Right ventricle myocardium inferior (tissue), 1 donor: ENCODE data around the gene FSTL3. TPM values are rescaled to one million over a fixed set of nuclear protein-coding genes. Genes with fewer than 3 reads are reported as not detected.

Experiments used
- ATAC-seq: fragments of 200-7000 bp; cut with Tn5 transposase; one replicate; pipeline ENCODE4 v1.9.1; 2020; ENCODE audit warnings: mild to moderate bottlenecking, moderate library complexity
- DNase-seq: peaks from one replicate; pipeline ENCODE4 v3.0.0; 2021; ENCODE audit errors: missing footprints
- intact Hi-C: fragments of 100-400 bp; cut with DNase I; formaldehyde crosslinking; loops from one replicate; pipeline ENCODE4 v1.11.0; 2022
- total RNA-seq: library from RNA; stranded (reverse); fragmentation: NEBNext Ultra II Directional; extraction: Animal tissue kit (Norgen Biotek cat#: 25700); gene quantifications from one replicate; pipeline ENCODE4 v1.2.1, GENCODE V29; 2021
- donor health status: DM: no; HTN: yes; CAD: no; lungs with severe emphysema.

The FSTL3 gene
- total RNA-seq, 1 donor from 2014 or later: 37.1 TPM

DNA sequence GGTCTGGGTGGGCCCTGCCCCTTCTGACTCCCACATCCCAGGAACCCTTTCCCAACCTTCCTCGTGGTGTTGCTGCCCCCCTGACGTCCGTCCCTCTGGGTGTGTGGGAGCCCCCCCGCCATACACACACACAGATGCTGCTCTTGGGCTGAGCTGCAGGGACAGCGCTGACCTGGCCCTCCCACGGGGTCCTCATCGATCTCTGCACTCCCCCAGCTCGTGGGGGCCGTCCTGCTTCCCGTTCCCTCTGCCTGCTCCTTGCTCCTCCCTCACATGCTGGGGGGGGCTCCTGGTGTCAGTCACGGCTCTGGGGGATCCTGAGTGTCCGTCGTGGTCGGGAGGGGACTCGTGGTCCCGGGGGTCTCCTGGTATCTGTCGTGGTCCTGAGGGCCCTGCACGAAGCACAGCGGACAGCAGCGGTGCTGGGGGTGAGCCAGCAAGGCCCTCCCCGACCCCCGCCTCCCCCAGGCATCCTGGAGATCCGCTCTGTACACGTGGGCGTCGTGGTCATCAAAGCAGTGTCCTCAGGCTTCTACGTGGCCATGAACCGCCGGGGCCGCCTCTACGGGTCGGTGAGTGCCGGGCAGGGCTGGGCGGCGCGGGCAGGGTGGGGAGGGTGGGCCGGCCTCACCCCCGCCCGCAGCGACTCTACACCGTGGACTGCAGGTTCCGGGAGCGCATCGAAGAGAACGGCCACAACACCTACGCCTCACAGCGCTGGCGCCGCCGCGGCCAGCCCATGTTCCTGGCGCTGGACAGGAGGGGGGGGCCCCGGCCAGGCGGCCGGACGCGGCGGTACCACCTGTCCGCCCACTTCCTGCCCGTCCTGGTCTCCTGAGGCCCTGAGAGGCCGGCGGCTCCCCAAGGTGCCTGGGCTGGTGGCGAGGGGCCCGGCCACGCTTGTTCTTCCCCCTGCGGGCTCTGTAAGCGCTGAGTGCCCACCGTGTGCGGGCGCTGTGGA is 33.1 kb upstream of the FSTL3 start:
- DNase-seq (no peak), ATAC-seq (no peak)
- intact Hi-C loops: no loop called here

DNA sequence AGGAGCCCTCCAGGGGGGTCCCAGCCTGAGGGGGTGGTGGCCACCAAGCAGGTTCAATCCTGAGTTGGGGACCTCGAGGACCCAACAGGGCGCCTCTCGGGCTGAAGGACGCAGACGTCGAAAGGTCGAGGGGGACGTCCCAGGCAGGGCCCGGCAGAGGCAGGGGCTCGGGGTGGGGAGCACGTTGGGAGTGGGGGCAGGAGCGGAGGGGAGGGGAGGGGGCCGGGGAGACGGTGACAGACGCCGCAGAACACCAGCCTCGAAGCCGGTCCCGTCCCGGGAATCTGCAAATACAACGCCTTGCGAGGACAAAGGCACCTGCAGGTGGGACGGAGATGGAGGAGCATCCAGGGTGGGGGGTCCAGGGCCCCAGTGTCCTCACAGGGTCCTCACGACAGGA is 32.5 kb upstream of the FSTL3 start:
- intact Hi-C loops: no loop called here
- DNase-seq (no peak), ATAC-seq (no peak)

DNA sequence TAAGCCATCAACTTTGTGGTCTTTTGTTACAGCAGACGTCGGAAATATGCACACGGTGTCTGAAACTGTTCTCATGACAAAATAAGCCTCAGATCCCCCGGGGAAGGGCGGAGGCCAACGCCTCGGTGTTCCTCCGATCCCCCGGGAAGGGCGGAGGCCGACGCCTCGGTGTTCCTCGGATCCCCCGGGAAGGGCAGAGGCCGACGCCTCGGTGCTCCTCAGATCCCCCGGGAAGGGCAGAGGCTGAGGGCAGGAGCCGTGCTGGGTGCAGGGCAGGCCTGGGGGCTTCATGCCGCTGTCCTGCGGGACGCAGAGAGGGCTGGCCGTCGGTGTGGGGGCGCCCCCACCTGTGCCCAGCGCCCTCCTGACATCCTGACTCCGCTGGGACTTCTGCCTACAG is 31.8 kb upstream of the FSTL3 start:
- no peak for DNase-seq
- ATAC-seq: no peak
- intact Hi-C loops: no loop called here

DNA sequence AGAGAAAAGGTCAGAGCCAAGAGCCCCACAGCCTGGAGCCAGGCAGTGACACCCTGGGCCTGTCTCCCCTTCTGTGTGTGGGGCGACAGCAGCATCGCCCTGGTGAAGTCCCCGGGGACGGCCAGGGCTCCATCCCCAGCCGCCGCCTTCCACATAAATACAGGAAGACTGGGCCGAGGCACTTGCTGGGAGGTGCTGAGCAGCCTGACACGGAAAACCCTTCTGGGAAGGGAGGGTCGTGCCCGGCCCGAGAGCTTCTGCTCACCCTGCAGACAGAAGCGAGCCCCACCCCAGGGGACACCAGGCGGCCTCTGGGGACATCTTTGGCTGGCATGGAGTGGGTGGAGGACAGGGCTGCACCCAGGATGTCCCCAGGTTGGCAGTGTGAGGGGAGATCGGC is 31.4 kb upstream of the FSTL3 start:
- DNase-seq (no peak), ATAC-seq (no peak)
- intact Hi-C loops: no loop called here

DNA sequence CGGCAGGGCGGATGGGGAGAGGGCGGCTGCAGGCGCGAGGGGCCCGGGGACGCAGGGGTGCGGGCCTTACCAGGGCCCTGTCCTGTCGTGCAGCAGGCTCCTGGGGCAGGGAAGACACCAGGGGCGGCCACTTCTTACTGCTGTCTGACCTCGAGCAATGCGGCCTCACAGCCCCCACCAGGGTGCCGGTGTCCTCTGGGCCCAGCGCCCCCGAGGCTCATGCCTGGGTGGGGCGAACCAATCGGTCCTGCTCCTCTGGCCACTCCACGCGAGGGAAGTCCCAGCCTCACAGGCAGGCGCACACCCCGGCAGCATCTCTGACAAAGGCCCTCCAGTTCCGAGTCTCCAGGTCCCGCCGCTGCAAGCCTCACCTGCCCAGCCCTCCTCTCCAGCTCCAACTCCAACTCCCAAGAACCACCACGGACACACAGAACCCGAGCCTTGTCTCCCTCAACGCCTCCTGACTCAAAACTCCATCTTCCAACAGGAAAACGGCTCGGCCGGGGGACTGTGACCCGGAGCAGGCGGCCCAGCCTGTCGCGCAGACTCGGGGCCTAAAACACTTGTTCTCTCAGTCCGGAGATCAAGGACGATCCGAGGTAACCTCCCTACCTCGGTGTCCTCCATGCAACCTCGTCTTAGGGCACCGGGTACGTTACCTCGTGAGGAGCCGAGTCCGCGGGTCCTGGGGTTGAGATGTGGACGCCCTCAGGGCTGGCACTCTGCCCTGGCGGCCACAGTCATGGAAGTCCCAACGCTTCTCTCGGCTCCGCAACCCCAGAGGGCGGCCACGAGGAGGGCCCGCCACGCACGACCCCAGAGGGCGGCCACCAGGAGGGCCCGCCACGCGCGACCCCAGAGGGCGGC is 30.0 kb upstream of the FSTL3 start:
- ATAC-seq: no peak
- intact Hi-C loops: no loop called here
- DNase-seq: no peak

DNA sequence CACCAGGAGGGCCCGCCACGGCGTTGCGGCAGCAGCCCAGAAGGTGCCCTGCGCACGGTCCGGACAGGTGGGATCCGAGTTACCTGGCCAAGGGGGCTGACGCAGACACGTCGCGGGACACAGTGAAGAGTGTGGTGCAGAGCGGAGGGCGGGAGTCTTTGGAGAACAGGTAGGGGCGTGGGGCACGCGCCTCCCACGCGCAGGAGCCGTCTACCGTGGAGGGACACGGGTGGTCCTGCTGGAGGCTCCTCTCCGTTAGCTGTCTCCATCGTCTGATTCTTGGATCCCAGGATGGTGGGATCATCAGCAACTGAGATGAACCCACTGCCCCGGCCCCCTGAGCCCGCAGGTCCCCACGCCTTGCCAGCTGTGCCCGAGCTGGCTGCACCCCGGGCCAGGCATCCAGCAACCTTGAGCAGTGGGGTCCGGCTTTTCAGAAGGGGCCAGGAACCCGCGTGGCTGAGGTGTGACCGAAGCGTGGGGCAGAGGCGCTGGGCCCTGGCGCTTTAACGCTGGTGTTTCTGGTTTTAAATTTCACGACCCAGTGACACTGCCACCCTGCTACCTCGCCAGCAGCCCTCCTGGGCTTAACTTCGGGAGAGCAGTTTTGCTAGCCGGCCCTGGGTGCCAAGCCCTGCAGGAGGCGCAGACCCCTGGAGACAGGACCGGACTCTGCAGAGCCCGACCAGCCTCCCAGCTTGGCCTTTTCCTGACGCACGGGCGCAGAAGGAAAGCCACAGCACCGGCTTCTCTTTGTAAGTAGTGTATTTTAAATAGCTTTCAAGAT is 29.2 kb upstream of the FSTL3 start:
- no peak for ATAC-seq
- no peak for DNase-seq
- intact Hi-C loops: no loop called here

DNA sequence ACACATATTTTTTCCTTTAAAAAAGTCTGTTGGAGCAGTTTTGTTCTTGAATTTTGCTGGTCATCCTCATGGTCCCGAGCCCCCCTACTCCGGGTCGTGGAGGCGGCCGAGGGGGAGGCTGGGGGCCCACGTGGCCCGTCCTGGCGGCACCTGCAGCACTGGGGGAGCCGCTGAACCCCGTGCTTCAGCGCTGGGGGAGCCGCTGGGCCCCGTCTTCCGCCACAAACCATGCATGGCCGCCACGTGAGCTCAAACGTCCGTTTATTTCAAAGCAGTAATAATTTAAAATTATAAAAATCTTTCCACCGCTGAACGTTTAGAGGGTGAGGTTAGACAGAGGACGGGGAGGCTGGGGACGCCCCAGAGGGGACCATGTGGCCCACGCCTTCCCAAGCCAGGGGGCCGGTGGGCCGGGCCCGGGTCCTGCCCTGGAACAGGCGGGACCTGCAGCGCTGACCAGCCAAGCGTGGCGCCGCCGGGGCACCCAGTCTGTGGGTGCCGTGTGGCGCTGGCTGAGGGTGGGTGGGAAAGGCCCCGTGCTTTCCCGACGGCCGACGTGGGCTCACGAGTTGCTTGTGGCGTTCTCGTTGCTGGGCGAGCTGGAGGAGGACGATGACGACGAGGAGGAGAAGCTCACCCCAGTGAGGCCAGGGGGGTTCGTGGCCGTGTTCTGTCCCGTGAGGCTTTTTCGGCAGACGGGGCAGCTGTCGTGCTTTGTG is 28.5 kb upstream of the FSTL3 start:
- no peak for ATAC-seq
- intact Hi-C loops: no loop called here
- no peak for DNase-seq

DNA sequence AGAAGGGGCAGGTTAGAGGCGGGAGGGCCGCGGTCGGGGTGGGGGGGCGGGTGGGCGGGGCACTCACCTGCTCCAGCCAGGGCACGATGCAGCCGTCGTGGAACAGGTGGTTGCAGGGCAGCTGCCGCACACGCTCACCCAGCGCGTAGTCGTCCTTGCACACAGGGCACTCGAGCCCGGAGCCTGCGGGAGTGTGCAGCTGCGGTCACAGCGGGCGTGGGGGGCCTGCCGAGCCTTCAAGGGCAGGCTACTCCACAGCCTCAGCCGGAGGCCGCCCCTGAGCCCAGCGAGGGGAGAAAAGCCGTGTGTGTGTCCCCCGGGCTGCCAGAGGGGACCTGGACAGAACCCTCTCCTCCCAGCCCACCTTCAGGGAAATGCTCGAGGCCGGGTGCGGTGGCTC is 27.9 kb upstream of the FSTL3 start:
- ATAC-seq: no peak
- intact Hi-C loops: no loop called here
- DNase-seq: no peak

DNA sequence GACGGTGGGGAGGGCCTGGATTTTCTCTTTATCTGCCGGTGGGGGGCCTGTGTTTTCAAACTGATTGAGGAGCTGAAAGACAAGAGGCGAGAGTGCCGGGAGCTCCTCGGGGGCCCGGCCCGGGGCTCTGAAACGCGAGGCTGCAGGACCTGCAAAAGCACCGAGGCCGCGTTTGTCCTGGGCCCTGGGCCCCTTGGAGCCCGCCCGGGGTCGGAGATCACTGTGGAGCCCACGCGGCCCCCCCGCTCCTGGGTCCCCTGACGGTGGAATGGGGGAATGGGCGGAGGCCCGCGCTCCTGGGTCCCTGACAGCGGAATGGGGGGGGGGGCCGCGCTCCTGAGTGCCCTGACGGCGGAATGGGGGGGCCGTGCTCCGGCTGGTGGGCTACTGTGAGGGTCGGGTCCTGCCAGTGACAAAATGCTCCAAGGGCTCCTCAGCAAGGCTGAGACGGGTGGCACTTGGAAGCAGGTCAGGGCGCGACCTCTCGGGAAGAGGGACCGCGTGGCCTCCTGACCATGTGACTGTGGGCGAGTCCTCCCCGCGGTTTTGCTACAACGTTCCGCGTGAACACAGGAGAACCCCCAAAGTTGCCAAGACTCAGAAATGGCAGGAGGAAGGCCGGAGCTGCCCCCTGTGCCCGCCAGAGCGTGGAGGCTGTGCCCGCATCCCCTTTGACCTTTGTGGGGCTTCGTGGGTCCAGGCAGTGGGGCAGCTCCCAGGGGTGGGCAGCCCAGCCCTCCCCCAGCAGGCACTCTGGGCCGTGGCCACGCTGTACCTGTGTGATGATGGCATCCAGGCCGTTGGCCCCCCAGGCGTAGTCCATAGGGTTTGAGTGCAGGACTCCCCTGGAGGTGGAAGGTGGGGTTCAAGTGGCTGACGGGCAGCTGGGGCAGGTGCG is 27.0 kb upstream of the FSTL3 start:
- ATAC-seq: no peak
- intact Hi-C loops: no loop called here
- no peak for DNase-seq

DNA sequence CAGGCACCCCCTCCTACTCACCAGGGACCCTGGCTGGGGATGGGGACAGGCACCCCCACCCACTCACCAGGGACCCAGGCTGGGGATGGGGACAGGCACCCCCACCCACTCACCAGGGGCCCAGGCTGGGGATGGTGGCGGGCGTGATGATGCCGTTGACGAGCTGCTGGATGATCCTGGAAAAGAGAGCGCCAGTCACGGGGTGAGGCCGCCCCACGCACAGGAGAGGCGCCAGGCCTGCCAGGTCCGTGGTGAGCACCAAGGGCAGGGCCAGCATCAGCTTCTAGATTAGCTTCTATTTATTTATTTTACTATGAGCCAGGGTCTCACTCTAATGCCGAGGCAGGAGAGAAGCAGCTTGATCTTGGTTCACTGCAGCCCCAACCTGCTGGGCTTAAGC is 26.1 kb upstream of the FSTL3 start:
- ATAC-seq (no peak), DNase-seq (no peak)
- intact Hi-C loops: no loop called here

DNA sequence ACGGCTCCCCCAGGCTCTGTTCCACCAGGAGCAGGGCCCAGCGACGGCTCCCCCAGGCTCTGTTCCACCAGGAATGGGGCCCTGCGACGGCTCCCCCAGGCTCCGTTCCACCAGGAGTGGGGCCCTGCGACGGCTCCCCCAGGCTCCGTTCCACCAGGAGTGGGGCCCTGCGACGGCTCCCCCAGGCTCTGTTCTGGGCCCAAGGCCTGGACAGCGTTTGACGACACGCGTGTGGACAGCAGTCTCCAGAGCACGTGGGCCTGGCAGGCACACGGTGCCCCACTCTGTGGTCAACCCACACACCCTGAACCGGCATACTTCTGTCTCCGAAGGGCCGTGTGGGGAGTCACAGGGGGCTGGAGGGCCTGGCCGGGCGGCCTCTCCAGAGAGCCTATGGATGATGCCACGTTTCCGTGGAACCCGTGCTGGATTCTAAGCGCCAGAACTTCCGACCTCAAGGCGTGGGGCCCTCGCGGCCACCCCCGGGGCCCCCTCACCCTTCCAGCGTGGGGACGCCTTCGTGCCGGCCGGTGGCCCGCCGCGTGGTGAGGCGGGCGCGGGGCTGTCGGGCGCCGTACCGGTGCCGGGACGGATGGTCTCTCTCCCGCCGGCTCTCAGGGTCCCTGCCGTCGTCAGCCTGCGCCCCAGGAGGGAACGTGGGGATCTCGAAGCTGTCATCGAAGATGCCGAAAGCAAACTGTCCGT is 24.9 kb upstream of the FSTL3 start:
- no peak for DNase-seq
- no peak for ATAC-seq
- intact Hi-C loops: no loop called here

DNA sequence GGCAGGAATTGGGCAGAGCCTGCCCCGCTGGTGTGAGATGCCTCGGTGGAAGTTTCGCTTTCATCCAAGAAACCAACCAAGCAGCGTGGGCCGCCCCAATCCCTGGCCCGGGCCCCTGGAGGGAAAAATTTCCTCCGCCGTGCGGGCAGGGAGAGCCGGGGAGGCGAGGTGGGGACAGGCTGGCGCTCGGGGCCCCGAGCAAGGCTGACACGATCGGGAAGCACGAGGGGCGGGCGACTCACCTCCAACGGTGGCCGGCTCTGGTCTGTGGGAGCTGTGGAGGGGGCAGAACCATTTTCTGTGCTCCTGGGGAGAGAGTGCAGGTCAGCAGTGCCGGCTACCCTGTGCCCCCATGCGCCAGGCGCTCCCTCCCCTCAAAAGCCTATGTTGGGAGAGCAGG is 24.2 kb upstream of the FSTL3 start:
- DNase-seq (no peak), ATAC-seq (no peak)
- intact Hi-C loops: no loop called here

DNA sequence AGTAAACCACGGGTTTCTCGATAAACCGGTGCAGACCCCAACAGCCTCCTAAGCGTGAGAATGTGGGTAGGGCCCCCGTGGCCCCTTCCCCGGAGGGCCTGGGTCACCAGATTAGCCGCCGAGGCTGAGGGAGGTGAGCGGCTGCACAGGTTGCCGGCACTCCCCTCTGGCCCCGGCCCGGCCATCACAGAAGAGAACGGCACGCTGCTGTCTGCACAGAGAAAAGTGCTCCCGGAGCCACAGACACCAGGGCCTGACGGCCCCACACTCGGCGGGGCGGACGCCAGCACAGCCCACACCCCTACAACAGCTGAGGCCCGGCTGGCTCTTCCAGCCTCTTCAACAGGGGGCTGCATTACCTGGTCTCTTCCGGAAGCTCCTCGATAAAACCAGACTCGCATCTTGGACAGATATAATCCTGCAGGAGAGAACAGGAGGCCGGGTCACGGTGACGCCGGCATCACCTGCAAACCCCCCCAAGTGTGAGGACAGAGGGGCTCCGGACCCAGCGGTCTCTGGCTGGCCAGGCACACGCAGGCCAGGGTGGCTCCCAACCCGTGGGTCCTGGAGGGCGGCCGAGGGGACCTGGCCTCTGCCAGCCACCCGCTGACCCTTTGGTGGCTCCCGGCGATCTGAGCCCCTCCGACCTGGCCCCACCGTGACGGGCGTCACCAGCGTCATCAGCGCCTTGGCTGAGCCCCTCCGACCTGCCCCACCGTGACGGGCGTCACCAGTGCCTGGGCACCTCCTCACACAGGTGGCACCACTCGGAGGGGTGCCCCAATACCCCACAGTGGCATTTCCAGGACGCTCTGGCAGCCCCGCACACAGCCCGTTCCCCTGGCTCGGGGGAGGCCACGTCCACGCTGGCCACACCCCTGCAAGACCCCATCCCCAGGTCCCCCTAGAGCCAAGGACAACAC is 23.5 kb upstream of the FSTL3 start:
- ATAC-seq (no peak), DNase-seq (no peak)
- intact Hi-C loops: no loop called here

DNA sequence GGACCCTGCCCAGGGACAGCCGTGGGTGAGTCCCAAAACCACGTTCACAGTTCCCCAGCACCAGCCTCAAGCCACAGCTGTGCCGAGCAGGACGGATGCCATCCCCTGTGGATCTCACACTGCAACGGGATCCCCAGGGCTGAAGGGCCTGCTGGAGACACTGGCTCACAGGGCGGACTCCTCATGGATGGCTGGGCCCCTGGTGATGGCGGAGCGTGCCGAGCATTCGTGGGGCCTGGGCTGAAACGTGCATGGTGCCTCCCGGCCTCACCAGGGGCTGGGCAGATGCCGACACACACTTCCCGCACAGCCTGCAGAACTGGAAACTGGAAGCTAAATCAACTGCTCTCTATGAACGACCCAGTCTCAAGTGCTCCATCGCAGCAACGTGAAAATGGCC is 22.8 kb upstream of the FSTL3 start:
- intact Hi-C loops: no loop called here
- no peak for ATAC-seq
- DNase-seq: no peak

DNA sequence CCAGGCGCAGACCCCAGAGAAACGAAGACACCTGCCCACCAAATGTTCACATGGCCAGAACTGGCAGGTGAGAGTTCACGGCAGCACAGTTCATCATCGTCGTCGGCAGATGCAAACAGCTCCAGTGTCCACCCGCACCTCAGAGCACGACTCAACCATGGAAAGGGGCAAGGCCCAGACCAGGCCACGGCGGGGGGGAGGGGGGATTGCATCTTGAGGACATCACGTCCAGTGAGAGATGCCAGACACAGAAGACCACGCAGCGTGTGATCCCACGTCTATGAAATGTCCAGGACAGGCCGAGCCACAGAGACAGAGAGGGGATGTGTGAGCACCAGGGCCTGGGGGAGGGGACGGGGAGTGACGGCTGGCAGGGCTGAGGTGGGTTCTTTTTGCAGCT is 20.5 kb upstream of the FSTL3 start:
- no peak for ATAC-seq
- DNase-seq: no peak
- intact Hi-C loops: no loop called here
